ENCODE data around the gene RPS6KB2. TPM values are rescaled to one million over a fixed set of nuclear protein-coding genes. Genes with fewer than 3 reads are reported as not detected.
A peak's percentile ranks its signal among the peaks of the same experiment; 100 is the strongest.

Gene RPS6KB2
- total and polyA plus RNA-seq, 2 donors (not counting 3 experiments of a cell fraction or from before 2014, with no cell fraction given) = 53.8 to 60.0 TPM

DNA sequence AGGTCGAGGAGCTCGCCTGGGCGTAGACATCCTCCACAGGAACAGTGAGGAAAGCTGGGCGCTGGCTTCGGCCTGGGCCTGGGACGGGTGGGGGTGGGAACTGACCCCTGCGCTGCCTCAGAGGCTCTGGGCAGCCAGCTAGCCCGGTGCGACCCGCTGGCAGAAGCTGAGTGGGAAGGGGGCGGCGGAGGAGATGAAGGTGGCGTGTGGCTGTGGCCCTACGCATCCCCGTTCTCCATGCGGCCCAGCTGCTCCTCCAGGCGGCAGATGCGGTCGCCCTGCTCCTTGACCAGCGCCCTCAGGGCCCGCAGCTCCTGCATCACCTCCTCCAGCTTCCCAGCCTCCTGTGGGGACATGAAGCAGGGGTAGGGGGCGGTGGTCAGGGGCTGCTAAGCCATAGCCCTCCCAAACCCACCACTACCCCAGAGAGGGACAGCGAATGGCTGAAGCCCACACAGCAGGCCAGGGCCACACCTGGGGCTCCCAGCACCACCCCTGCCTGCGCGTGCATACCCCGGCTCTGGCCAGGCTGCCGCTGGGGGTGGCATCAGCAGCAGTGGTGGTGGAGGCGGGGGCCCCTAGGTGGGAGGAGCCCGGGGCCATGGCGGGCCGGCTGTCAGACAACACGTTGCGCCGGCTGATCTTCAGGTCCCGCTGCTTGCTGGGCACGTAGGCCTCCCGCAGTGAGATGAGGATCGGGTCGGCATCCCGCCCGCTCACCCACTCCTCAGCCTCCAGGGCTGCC lies 10.0 kb downstream of the RPS6KB2 start:
- Histone ChIP-seq H3K27me3 (ENCODE audit: control insufficient read depth in 2 of 2, insufficient read depth in 2 of 2, low read length in 2 of 2) (no peaks in the 10 kb centered on the region), H2AFZ (ENCODE audit: low read depth, low read length) (no peak overlapping the region), H3K27ac (ENCODE audit: insufficient read depth, low read depth, low read length) (no peak overlapping the region), H4K20me1 (replicated peaks; ENCODE audit: control insufficient read depth, extremely low read depth, insufficient read depth, low read length) (no peaks in the 10 kb centered on the region), H3K4me1 (ENCODE audit: control insufficient read depth, extremely low read depth, insufficient read depth, low read length) (peaks cover 6% of the 10 kb centered on the region), H3K9me1 (replicated peaks; ENCODE audit: control insufficient read depth, extremely low read depth, insufficient read depth, low read length) (no peaks in the 10 kb centered on the region), H3K36me3 (ENCODE audit: control insufficient read depth in 2 of 2, extremely low read depth in 1 of 2, insufficient read depth in 2 of 2, low read length in 2 of 2) (peaks cover 0 to 37% of the 10 kb centered on the region in 2 experiments), H3K9me3 (replicated peaks; ENCODE audit: control insufficient read depth, insufficient read depth, low read length) (no peaks in the 10 kb centered on the region), H3K4me3 (replicated peaks in 1 of 3; ENCODE audit: insufficient read depth in 1 of 3, low read depth in 1 of 3, low read length in 3 of 3) (no peak overlapping the region), H3K4me2 (ENCODE audit: insufficient read depth, low read length) (no peak overlapping the region), H3K79me2 (ENCODE audit: control insufficient read depth, insufficient read depth, low read length) (peaks cover 11% of the 10 kb centered on the region), H3K9ac (replicated peaks; ENCODE audit: extremely low read depth, insufficient read depth, low read length) (no peak overlapping the region)
- intact Hi-C loops (cut with micrococcal nuclease) (no loop called here), dilution Hi-C loops (cut with MboI; ENCODE audit: extremely low pct_ligation_motif_present, low sequenced_read_pairs) (no loop called here)
- TF ChIP-seq EZH2 (IDR thresholded peaks at IDR 0.05; ENCODE audit: borderline replicate concordance, low read depth, low read length, severe bottlenecking) (no peak), CTCF (IDR thresholded peaks at IDR 0.05; ENCODE audit: extremely low read depth in 1 of 2, insufficient read depth in 1 of 2, low read depth in 1 of 2, low read length in 2 of 2) (no peak), POLR2AphosphoS5 (IDR thresholded peaks at IDR 0.05; ENCODE audit: insufficient read depth, low read depth, low read length) (peak; percentile 12), GATA2 (IDR thresholded peaks at IDR 0.05; ENCODE audit: insufficient read depth, insufficient read length, low read depth, low read length) (no peak), POLR2A (IDR thresholded peaks at IDR 0.05; ENCODE audit: low read depth, low read length) (peak; percentile 36), MYC (IDR thresholded peaks at IDR 0.05; ENCODE audit: low read depth, low read length) (no peak)
- DNase-seq (ENCODE audit: low read depth, low spot score) (no peak), FAIRE-seq (no peak)
- POLR2A ChIA-PET = no interaction called here
- CTCF ChIA-PET = interaction anchor here (1.0 to 1.6 kb wide), 3 partner anchors 37 to 46 kb away, joined by 3 to 9 read pairs (median 5); partner anchors contain the start of genes PPP1CA and RAD9A
- BruUV-seq (replicated peaks) = no TSS peak

Data from endothelial cell of umbilical vein (primary cell).